NOMO-1 (cell line): ENCODE measurements around the gene NCS1.
"Not testable (repeated sequence)": the region's sequence is repeated elsewhere in the genome, so short reads cannot be mapped to it uniquely, and the experiment has no call there.

Experiments
- DNase-seq, 2 experiments: peaks; one replicate each; lab custom pipeline; 2025; ENCODE audit not compliant: unreplicated experiment in 2 of 2; lab: John Stamatoyannopoulos, UW

NCS1 gene

DNA sequence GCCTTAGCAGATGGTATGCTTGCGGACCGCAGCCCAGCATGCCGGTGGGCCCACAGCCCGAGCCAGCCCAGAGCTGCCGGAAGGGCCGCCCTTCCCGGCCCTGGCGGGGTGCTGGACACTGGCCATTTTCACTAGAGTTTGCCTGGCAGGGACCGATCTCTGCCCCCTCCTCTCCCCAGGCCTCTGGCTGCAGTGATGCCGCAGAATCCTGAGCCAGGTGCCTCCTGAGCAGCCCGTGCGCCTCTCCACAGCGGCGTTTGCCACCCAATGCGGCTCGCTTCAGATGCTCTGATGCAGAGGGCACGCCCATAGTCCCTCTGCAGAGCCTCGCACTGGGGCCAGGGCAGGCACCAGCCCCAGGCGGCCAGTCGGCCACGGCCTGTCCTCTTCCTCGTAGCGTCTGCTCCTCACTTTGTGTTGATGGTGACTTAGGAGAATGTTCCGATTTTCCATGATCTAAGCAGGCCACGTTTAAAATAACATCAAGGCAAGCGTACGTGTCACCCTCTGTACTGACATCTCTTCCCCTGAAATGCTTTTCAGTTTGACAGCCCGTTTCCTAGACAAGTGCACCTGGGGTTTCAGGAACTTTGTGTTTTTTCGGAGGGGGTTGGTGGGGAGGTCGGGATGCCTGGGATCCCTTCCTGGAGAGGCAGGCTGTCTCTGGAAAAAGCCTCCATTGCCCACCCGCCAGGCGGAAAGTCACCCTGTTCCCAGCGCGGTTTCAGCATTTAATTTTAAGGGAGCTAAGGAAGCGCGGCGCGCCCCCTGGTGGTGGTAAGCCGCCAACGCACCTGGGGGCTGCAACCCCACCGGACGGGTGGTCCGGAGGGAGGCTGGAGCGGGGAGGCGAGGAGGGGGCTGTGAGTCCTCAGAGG is 63.6 kb downstream of the NCS1 start:
- DNase-seq, result peak; percentile 6 to 22

DNA sequence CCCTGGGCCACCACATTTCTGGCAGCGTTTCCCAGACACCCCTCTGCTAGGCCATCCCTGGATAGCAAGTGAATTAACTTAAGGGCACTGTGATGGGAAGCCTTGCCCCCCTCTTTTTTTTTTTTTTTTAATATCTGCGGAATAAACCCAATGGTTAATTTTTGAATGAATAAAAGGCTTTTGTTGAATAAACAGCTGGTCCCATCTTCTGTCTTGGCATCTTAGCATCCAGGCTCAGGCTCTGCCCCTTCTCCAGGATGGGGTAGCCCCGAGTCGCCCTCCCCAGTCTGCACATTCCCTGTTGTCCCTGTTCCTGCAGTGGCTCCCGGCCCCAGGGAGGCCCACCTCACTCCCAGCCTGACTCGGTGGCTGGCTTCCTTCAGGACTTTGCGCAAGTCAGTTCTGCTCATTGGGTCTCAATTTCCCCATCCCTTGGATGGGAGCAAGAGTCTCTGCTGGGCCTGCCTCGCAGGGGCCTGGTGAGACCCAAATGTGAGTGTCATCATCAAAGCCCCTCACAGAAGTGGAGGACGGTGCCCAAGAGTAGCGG is 64.3 kb downstream of the NCS1 start:
- no peak for DNase-seq

DNA sequence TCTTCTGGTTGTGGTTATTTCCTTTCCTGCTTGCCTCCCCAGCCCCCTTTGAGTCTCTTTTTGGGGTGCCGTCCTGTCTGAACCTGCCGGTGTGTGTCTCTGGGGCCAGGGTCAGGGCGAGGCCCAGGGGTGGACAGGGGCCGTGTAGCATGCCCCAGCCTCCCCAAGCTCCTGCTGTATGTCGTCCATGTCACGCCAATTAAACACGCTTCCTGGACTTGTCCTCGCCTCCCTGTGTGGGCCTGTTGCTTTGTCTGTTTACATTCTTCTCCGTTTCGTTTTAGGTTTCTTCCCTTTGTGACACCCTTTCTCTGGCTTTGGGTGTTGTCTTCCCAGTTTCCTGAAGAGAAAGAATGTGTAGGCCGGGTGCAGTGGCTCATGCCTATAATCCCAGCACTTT is 64.9 kb downstream of the NCS1 start:
- DNase-seq, result no peak

DNA sequence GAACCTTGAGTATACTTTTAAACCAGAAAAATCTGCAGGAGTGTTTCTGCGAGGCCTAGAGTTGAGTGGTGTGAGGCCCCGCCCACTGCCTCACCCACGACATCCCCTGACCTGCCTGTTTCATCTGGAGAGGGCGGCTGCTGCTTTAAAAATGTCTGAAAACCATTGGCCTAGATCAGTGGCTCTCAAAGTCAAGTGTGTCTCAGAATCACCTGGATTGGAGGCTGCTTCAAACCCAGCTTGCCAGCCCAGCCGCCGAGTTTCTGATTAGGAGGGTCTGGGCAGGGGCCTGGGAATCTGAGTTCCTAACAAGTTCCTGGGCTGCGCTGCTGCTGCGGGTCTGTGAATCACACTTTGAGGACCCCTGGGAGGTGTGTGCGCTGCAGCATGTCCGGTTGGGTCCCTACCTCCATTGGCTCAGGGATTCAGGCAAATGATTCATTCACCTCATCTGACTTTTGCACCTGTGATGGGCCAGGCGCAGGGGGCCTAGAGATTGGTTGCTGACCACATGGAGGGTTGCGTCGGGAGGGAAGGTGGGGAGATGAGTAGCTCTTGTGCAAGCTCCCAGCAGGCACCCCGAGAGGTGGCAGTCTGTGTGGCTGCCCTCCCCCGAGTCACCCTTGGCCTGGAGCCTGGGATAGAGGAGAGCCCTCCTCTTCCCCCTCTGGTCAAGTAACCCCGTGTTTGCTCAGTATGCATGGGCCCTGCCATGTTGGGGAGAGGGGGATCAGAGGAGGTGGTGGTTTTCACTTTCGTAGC is 65.7 kb downstream of the NCS1 start:
- DNase-seq, result no peak

DNA sequence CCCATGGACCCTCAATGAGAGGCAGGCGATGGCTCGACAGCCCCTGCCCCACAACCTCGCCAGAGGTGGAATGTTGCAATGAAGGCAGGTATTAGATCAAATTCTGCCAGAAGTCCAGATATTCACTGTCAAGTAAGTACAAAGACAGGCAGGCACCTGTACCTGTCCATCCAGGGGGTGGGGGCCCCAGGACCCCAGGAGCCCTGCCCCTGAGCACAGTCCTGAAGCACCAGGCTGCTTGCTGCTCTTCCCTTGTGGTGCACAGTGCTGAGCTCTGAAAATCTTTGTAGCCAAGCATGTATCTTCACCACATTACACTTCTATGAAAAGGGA is 67.1 kb downstream of the NCS1 start:
- no peak for DNase-seq

DNA sequence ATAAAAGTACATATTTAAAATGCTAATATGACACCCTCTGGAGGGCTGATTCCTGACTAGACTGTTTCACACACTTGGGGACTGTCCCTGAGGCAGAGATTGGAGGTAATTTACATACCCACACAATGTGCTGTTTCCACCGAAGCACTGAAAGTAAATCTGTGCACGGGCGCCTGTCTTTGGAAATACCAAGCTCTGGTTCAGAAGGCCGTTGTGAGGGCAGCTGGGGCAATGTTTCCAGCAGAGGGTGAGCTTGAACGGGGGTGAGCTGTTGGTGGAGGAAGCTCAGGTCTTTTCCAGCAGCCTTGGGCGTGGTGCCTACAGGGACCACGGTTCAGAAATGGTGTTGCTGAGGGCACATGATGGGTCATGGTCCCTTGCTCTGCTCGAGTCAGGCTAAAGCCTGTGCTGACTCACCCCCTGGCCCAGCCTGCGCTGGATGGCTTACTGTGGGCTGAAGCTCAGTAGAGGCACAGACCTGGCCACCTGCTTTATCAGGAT is 67.6 kb downstream of the NCS1 start:
- DNase-seq, result no peak

DNA sequence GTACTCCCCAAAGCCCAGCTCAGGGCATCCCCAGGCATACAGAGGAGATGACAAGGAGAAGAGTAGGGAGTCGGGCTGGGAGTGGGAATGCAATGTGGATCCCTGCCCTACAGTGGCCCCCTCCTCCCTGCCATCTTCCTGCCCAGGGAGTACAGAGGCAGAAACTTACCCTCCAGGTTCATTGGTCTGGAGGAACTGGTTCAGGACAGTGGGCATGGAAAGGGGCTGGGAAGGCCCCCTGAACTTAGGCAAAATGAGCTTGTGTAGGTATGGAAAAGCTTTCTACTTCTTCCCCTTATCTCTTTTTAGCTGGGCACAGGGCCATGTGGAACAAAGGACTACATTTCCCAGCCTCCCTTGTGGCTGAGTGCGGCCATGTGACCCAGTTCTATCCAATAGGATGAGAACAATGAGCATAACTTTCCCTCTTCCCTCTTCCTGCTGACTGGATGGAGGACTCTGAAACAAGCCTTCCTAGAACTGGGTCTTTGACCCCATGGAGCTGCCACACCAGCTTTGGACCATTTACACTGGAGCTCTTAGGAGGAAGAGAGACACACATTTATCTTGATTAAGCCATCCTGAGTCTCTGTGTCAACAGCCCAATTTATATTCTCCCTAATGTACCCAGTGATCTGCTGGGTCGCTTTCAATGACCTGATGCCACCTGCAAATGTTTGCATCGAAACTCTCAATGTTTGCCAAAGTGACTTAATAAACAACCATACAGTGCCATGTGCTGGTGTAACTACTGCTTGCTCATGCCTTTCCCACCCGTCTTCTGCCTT is 68.4 kb downstream of the NCS1 start:
- DNase-seq, result peak in 1 of 2 experiments; percentile 63

DNA sequence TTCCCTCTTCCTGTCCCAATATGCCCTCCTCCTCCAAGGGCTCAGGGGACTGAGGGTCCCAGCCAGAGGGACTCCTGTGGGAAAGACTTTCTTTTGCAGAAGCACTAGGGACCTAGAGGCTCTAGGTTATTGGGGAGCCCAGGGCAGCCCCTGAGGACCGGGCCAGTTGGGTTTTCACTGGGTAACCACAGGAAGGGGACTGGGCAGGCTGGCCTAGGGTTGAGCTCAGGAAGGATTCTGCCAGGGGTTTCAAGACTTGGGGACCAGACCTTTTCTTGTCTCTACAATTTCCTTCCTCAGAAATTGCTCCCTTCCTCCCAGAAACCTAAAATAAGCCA is 69.0 kb downstream of the NCS1 start:
- DNase-seq, result no peak

DNA sequence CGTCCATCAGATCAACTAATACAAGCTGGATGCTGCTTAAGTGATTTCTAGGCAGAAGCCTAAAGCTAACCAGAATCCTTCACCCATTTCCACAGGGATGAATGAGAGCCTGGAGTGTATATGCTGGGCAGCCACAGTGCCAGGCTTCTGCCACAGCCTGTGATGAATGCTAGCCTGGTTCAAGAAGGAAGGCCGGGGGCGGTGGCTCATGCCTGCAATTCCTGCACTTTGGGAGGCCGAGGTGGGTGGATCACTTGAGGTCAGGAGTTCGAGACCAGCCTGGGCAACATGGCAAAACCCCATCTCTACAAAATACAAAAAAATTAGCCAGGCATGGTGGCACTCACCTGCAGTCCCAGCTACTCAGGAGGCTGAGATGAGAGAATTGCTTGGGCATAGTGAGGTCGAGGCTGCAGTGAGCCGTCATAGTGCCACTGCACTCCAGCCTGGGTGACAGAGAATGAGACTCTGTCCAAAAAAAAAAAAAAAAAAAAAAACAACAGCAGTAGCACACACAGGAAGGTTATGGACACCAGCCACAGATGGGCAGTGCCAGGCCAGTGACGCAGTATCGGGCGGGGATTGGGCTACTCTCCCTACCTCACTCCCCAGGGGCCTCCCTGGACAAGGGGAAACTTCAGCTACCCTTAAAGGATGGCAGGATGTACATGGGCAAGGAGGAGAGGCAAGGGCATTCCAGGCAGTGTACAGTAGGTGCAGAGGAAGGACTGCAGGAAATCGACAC is 70.2 kb downstream of the NCS1 start:
- DNase-seq, result no peak

DNA sequence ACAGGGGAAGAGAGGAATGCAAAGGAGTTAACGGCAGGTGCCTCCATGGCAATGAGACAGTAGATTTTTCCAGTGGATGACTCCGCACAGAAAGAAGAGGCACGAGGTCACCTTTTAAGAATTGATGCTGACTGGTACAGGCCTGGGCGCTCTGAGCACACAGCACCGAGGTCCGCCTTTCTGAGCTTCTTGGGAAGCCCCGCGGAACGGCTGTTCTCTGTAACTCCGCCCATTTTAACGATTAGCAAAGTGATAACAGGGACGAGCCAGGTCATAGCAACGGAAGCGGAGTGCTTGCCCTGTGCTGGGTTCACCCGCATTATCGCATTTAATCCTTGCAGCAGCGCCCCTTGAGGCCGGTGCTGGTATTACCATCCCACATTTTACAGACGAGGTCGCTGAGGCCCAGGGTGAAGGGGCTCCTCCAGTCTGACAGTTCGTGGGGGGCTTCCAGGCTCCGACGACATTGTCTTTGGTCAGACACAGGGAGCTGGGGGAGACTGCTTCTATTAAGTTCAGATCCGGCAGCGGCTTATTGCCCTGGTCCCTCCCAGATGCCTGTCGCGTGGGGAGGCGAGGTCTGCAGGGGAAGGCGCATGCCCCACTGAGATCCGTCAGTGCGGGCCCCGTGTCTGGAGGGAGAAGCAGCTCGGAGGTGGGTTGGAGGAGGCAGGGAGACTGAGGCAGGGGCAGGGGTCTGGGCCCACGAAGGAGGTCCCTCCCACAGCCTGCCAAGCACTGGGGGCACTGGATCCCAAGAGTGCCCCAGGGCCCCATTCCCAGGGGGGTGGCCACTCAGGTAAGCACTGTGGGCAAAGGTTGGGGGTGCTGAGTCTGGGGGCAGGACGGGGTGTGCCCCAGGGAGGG is 71.0 kb downstream of the NCS1 start:
- DNase-seq, result peak; percentile 13 to 17

DNA sequence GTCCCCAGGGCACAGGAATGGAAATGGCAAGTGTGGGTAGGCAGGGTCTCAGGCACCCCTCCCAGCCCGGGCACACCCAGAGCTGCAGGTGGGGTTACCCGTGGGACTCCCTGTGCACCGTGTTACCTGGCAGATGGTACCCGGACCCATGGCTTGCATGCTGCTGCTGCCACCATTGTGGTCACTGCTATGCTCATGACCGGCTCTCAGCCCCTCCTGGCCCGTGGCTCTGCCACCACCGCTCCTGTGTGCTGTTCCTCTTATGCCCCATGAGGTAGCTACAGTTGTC is 71.6 kb downstream of the NCS1 start:
- DNase-seq, result no peak

DNA sequence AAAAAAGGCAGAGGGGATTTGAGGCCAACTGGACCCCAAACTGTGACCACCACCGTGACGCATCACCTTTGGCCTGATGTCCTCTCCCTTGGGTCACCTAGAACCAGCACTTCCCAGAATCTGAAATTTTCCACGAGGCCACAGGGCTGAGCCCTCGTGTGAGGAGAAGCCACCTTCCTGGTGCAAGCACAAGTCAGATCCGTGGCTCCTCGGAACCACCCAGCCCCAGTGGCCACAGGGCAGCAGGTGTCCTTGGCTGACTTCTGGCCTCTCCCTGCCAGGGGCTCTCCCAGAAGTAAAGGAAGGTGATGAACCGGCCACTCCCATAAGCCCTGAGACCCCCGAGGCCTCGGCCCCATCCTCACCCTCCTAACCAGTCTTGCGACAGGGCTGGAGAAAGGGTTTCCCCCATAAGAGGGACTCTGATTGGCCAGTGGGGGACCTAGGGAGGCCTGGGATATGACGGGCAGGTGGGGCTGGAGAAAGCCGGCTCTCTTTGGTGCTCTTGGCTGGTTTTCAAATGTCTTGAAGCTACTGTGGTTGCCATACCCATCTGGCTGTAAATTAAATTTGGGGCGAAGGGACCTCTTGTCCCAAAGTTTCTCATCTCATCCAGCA is 72.5 kb downstream of the NCS1 start:
- no peak for DNase-seq

DNA sequence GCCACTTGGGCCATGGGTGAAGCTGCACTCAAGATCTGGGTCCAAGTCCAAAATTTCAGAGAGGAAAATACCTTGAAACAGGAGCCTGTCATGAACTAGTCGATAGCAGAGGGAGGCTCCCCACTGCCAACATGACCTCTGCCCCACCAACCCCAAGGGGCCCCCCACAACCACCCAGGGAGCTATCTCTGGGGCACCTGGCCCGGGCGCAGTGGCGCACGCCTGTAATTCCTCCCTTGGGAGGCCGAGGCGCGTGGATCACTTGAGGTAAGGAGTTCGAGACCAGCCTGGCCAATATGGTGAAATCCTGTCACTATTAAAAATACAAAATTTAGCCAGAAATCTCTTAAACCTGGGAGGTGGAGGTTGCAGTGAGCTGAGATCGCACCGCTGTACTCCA is 73.3 kb downstream of the NCS1 start:
- no peak for DNase-seq

DNA sequence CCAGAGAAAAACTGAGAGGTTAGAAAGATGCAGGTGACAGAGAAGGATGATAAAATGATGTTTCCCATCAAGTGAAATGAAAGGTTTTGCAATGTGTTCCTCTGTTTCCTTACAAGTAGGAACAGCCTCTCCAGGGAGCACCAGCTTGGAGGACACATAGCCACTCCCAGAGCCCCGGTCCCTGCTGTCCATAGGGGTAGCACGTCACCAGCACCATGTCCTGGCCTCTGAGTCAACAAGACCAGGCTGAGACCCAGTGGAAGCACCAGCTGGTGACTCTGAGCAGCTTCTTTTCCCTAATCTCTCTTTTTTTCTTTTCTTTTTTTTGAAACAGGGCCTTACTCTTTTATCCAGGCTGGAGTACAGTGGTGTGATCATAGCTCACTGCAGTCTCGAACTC is 73.9 kb downstream of the NCS1 start:
- DNase-seq, result no peak

DNA sequence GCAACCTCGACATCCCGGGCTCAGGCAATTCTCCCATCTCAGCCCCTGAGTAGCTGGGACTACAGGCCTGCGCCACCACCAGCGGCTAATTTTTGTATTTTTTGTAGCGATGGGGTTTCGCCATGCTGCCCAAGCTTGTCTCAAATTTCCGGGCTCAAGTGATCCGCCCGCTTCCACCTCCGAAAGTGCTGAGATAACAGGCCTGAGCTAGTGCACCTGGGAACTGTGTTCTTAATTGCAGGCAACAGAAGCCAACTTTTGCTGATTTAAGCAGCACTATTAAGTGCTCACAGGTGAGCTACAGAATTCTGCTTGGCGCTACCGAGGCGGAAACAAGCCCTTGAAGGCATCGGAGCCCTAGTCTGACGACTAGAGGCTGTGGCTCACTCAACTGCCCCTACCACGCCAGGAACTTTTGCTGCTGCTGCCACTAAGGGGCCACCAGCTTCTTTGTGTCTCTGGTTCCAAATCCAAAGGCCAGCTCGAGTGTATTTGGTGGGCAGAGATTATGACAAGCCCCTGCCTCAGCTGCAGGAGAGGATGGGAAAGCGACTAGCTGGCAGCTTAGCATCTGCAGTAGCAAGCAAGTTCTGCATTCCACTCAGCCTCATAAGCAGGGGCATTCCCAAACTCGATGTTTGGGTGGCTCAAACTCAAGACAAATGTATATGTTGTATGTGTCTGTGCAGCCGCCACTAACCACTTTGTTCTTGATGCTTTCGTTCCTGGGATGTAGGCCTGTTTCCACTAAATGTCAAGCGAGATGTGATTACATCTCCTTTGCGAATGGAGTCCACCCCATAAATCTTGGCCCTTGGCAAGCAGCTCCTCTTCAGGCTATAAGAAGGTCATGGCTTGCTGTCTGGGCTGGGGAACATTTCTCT is 82.8 kb downstream of the NCS1 start:
- DNase-seq, result no peak

DNA sequence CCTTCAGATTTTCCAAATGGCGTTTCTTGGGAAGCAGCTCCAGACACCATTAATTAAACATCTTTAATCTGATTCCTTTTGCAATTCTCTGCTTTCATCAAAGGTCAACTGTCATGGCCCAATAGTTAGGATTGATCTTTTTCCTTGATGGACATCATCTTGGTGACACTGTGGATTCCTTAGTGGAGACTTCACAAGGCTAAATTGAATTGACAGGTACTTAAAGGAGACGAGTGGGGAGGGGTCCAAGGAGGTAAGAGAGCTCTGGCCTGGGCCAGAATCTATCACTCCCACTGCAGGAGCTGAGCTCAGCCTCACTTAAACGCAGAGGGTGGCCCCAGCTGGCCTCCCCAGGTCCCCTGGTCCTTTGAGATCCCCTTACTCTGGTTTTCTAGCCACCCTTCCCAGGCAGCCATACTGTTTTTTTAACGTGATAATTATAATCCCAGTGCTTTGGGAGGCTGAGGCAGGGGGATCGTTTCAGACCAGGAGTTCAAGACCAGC is 83.5 kb downstream of the NCS1 start:
- no peak for DNase-seq

DNA sequence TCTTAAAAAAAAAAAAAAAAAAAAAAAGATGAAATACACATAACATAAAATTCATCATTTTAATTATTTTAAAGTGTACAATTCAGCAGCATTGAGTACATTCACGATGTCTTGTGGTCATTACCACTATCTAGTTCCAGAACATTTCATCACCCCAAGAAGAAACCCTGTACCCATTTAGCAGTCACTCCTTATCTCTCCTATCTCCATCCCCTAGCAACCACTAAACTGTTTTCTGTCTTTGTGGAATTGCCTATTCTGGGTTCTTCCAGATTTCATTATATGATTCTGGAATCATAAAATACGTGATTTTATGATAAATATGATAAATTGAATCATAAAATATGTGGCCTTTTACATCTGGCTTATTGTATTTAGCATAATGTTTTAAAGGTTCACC is 84.4 kb downstream of the NCS1 start:
- no peak for DNase-seq

DNA sequence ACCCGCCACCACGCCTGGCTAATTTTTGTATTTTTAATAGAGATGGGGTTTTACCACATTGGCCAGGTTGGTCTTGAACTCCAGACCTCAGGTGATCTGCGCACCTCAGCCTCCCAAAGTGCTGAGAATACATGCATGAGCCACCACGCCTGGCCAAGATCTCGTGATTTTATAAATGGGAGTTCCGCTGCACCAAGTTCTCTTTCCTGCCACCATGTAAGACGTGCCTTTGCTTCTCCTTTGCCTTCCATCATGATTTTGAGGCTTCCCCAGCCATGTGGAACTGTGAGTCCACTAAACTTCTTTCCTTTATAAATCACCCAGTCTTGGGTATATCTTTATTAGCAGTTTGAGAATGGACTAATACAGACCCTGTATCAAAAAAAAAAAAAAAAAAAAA is 85.9 kb downstream of the NCS1 start:
- DNase-seq, result not testable (repeated sequence)
